Ishikawa (cell line): ENCODE data around the gene MTCP1.

Experiments used
- CEBPB ChIP-seq: IDR thresholded peaks from 2 replicates; pipeline ENCODE4 v1.6.1; 2012
- CREB1 ChIP-seq: IDR thresholded peaks from 2 replicates; pipeline ENCODE4 v1.6.1; 2012; ENCODE audit warnings: low read depth
- EGR1 ChIP-seq: IDR thresholded peaks from 2 replicates; pipeline ENCODE4 v1.6.1; 2012
- EP300 ChIP-seq: IDR thresholded peaks from 2 replicates; pipeline ENCODE4 v1.6.1; 2012; ENCODE audit warnings: borderline replicate concordance
- FOXM1 ChIP-seq: IDR thresholded peaks from 2 replicates; pipeline ENCODE4 v1.6.1; 2012; ENCODE audit warnings: low read depth, borderline replicate concordance
- NFIC ChIP-seq: IDR thresholded peaks from 2 replicates; pipeline ENCODE4 v1.6.1; 2012
- RAD21 ChIP-seq: IDR thresholded peaks from 2 replicates; pipeline ENCODE4 v1.6.1; 2012; ENCODE audit warnings: low read depth
- TAF1 ChIP-seq: IDR thresholded peaks from 2 replicates; pipeline ENCODE4 v1.6.1; 2012; ENCODE audit warnings: low read depth, mild to moderate bottlenecking
- TCF12 ChIP-seq: IDR thresholded peaks from 2 replicates; pipeline ENCODE4 v1.6.1; 2012; ENCODE audit warnings: low read depth
- TEAD4 ChIP-seq: IDR thresholded peaks from 2 replicates; pipeline ENCODE4 v1.6.1; 2012
- YY1 ChIP-seq: IDR thresholded peaks from 2 replicates; pipeline ENCODE4 v1.6.1; 2012; ENCODE audit warnings: low read depth
- ZBTB7A ChIP-seq: IDR thresholded peaks from 2 replicates; pipeline ENCODE4 v1.6.1; 2012; ENCODE audit warnings: low read depth
- TF ChIP-seq, protein P1 (sequence below): IDR thresholded peaks from 2 replicates; pipeline ENCODE4 v1.6.1; 2012
- TF ChIP-seq, protein P2 (sequence below): IDR thresholded peaks from 2 replicates; pipeline ENCODE4 v1.6.1; 2012
- TF ChIP-seq, protein P3 (sequence below): IDR thresholded peaks from 2 replicates; pipeline ENCODE4 v1.6.1; 2012; ENCODE audit warnings: low read depth, mild to moderate bottlenecking

The MTCP1 gene

DNA sequence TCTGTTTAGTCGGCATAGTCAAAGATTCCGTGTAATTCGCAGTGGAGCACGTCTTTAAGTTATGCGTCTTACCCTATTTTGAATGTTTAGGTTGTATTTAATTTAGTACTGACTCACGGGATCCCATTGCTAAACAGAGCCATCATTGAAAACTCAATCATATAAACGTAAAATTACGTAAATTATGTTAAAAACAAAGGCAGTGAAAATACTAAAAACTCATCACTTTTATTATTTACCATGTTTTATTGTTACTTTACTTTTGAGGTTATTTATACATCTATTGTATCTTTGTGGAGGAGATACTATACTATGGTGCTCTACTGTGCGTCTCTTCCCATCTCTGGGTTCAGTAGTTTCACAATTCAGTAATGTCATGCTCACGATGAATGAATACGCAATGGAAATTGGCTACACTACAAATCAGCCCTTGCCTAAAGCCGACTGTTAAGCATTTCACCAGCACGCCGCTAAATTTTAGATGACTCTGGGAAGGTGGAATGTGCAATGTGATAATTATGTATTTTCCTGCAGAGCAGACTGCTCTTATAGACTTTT lies 43.3 kb downstream of the MTCP1 start:
- no peak for TF ChIP-seq TCF12
- TF ChIP-seq, protein P1, sequence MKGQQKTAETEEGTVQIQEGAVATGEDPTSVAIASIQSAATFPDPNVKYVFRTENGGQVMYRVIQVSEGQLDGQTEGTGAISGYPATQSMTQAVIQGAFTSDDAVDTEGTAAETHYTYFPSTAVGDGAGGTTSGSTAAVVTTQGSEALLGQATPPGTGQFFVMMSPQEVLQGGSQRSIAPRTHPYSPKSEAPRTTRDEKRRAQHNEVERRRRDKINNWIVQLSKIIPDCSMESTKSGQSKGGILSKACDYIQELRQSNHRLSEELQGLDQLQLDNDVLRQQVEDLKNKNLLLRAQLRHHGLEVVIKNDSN = no peak
- no peak for TF ChIP-seq ZBTB7A
- TF ChIP-seq NFIC = no peak
- no peak for TF ChIP-seq FOXM1
- TF ChIP-seq TEAD4 = no peak
- TF ChIP-seq RAD21 = no peak
- TF ChIP-seq CEBPB = no peak; the same call in 1 of the 2 replicates
- TF ChIP-seq CREB1 = no peak
- TF ChIP-seq, protein P2, sequence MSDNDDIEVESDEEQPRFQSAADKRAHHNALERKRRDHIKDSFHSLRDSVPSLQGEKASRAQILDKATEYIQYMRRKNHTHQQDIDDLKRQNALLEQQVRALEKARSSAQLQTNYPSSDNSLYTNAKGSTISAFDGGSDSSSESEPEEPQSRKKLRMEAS = no peak
- no peak for TF ChIP-seq TAF1
- TF ChIP-seq EP300 = no peak
- TF ChIP-seq EGR1 = no peak
- TF ChIP-seq YY1 = no peak
- TF ChIP-seq, protein P3, sequence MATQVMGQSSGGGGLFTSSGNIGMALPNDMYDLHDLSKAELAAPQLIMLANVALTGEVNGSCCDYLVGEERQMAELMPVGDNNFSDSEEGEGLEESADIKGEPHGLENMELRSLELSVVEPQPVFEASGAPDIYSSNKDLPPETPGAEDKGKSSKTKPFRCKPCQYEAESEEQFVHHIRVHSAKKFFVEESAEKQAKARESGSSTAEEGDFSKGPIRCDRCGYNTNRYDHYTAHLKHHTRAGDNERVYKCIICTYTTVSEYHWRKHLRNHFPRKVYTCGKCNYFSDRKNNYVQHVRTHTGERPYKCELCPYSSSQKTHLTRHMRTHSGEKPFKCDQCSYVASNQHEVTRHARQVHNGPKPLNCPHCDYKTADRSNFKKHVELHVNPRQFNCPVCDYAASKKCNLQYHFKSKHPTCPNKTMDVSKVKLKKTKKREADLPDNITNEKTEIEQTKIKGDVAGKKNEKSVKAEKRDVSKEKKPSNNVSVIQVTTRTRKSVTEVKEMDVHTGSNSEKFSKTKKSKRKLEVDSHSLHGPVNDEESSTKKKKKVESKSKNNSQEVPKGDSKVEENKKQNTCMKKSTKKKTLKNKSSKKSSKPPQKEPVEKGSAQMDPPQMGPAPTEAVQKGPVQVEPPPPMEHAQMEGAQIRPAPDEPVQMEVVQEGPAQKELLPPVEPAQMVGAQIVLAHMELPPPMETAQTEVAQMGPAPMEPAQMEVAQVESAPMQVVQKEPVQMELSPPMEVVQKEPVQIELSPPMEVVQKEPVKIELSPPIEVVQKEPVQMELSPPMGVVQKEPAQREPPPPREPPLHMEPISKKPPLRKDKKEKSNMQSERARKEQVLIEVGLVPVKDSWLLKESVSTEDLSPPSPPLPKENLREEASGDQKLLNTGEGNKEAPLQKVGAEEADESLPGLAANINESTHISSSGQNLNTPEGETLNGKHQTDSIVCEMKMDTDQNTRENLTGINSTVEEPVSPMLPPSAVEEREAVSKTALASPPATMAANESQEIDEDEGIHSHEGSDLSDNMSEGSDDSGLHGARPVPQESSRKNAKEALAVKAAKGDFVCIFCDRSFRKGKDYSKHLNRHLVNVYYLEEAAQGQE = no peak

DNA sequence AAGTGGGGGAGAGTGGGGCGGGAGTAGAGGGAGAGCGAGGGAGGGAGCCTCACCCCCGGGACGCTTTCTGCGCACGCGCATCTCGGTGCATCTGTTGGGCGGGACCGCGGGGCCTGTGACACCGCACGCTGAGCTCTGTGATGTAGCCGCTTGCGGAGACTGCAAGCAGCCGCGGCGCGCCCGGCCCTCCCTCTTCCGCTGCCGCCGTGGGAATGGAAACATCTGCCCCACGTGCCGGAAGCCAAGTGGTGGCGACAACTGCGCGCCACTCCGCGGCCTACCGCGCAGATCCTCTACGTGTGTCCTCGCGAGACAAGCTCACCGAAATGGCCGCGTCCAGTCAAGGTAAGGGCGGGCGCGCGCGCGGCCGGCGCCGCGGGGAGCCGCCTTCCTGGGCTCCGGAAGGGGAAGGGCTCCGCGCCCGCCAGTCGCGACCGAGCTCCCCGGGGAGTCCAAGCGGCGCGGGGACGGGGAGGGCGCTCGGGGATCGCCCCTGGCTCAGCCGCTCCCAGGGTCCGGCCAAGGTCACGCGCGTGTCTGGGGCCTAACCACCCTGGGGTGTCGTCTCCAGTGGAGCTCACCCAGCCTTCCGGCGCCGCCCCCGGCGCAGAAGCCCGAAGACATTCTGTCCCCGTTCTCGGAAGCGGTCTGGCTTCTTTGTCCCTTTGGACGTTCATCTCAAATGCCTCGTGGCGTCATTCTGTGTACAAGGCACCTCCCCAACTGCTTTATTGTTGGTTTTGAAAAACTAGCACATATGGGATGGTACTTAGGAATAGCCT lies 44.0 kb downstream of the MTCP1 start, which contains the start of gene FUNDC2:
Gene FUNDC2 (plus strand): TSS at position 118 of the 782 bp plus-strand sequence. CDS start 95 bp downstream, at position 213.
- TF ChIP-seq CEBPB = no peak
- TF ChIP-seq YY1 = peak; percentile 78
- 0 out of 2 replicates have a peak, but pooled peaks have one; percentile 2 for TF ChIP-seq TAF1
- TF ChIP-seq, protein P3 = no peak
- TF ChIP-seq, protein P1 = peak; percentile 83
- TF ChIP-seq TCF12 = peak; percentile 47; the same call in 1 of the 2 replicates
- TF ChIP-seq, protein P2 = peak; percentile 90
- TF ChIP-seq ZBTB7A = no peak
- peak; percentile 58 for TF ChIP-seq CREB1
- 0 out of 2 replicates have a peak, but pooled peaks have one; percentile 28 for TF ChIP-seq FOXM1

GRCh38 chrX:155026420-155026726 lies 44.6 kb downstream of the MTCP1 start:
- TF ChIP-seq ZBTB7A (no peak), NFIC (no peak), TEAD4 (peak; percentile 1; the same call in 1 of the 2 replicates)

- TF ChIP-seq TCF12 (no peak), YY1 (no peak), FOXM1 (no peak), EP300 (no peak), TAF1 (no peak), NFIC (no peak), RAD21 (no peak), TEAD4 (no peak), ZBTB7A (no peak), CREB1 (no peak), EGR1 (no peak), CEBPB (no peak)
- TF ChIP-seq, protein P1 = no peak
- TF ChIP-seq, protein P3 = no peak
- TF ChIP-seq, protein P2 = no peak
Measured at GRCh38 chrX:155023907-155024833, 46.8 kb downstream of the MTCP1 start.
